Panc1 (cell line): ENCODE data around the gene TTC28. TPM values are rescaled to one million over a fixed set of nuclear protein-coding genes. Genes with fewer than 3 reads are reported as not detected.

Experiments
- ATAC-seq: fragments of 200-7000 bp; cut with Tn5 transposase; 2 replicates; pipeline ENCODE4 v1.9.1; 2020; ENCODE audit warnings: mild to moderate bottlenecking, moderate library complexity
- BruUV-seq: library from RNA; stranded (reverse); fragments of 400-500 nt; replicated peaks from 2 replicates; lab custom pipeline; 2021; lab: Mats Ljungman, UMichigan
- CTCF ChIA-PET: fragments of 300-600 bp; sonication (Branson Sonifier 250); formaldehyde crosslinking; loops from one replicate; lab custom pipeline; 2022; ENCODE audit warnings: antibody characterized with exemption; lab: Charles Lee
- POLR2A ChIA-PET: fragments of 300-600 bp; sonication (Branson Sonifier 250); formaldehyde crosslinking; loops from one replicate; lab custom pipeline; 2022; ENCODE audit warnings: antibody characterized with exemption; lab: Charles Lee
- DNase-seq: peaks from one replicate; pipeline ENCODE4 v3.0.0-alpha.2; 2010; ENCODE audit warnings: low read depth, low spot score
- H3K27ac ChIP-seq: 2 replicates; pipeline ENCODE4 v1.5.1; 2011; ENCODE audit warnings: mild to moderate bottlenecking, low read length, inconsistent platforms
- H3K27me3 ChIP-seq: fragments of 200-500 bp; sonication (Bioruptor generic); 2 replicates; pipeline ENCODE4 v1.6.0; 2014; ENCODE audit warnings: low read length, inconsistent platforms; ENCODE audit not compliant: control insufficient read depth, insufficient read depth
- H3K36me3 ChIP-seq: fragments of 200-500 bp; sonication (Bioruptor generic); 2 replicates; pipeline ENCODE4 v1.5.1; 2014; ENCODE audit warnings: inconsistent platforms, mild to moderate bottlenecking, low read length, moderate library complexity; ENCODE audit not compliant: control insufficient read depth, insufficient read depth
- H3K4me1 ChIP-seq: 2 replicates; pipeline ENCODE4 v1.5.1; 2011; ENCODE audit warnings: inconsistent platforms, mild to moderate bottlenecking, low read length, moderate library complexity; ENCODE audit not compliant: control insufficient read depth, insufficient read depth
- H3K4me3 ChIP-seq, 2 experiments: 2 replicates each; pipeline ENCODE4 v1.5.1; 2011 to 2012; ENCODE audit warnings: low read depth in 2 of 2, low read length in 2 of 2, mild to moderate bottlenecking in 2 of 2, inconsistent platforms in 1 of 2, moderate library complexity in 1 of 2
- H3K9me3 ChIP-seq: fragments of 200-500 bp; sonication (Bioruptor generic); 2 replicates; pipeline ENCODE4 v1.5.1; 2014; ENCODE audit warnings: low read depth, mild to moderate bottlenecking, inconsistent platforms, low read length, moderate library complexity; ENCODE audit not compliant: control insufficient read depth, insufficient read depth
- POLR2AphosphoS5 ChIP-seq: IDR thresholded peaks from 2 replicates; pipeline ENCODE4 v1.6.1; 2012; ENCODE audit warnings: mild to moderate bottlenecking, low read depth, low read length, moderate library complexity
- SIN3A ChIP-seq: IDR thresholded peaks from 2 replicates; pipeline ENCODE4 v1.6.1; 2012; ENCODE audit warnings: low read depth, mild to moderate bottlenecking, low read length, moderate library complexity, borderline replicate concordance; ENCODE audit not compliant: insufficient read depth
- TCF7L2 ChIP-seq: IDR thresholded peaks from 2 replicates; pipeline ENCODE4 v1.6.1; 2011; ENCODE audit warnings: mild to moderate bottlenecking, low read depth, low read length, inconsistent platforms
- in situ Hi-C: cut with HindIII; loops from 2 replicates; pipeline ENCODE4 v1.10.0; 2016; ENCODE audit warnings: low sequenced_read_pairs, low pct_unique_long_range_greater_than_20kb
- intact Hi-C: fragments of 100-400 bp; cut with micrococcal nuclease; formaldehyde crosslinking; loops from one replicate; pipeline ENCODE4 v1.10.0; 2022; ENCODE audit not compliant: unreplicated experiment
- total RNA-seq: library from RNA; stranded (reverse); gene quantifications from one replicate; pipeline ENCODE4 v1.2.1, GENCODE V29; 2021; ENCODE audit not compliant: unreplicated experiment
- TF ChIP-seq, protein P1 (sequence below): fragments of 450-650 bp; IDR thresholded peaks from 2 replicates; pipeline ENCODE4 v1.5.1; 2017; ENCODE audit warnings: mild to moderate bottlenecking
- TF ChIP-seq, protein P2 (sequence below), 2 experiments: IDR thresholded peaks; 2 replicates each; pipeline ENCODE4 v1.6.1; 2011 to 2012; ENCODE audit warnings: low read depth in 2 of 2, control low read depth in 1 of 2, low read length in 1 of 2, mild to moderate bottlenecking in 1 of 2, moderate library complexity in 1 of 2; ENCODE audit not compliant: insufficient read depth in 1 of 2

TTC28 gene
- total RNA-seq, 1 experiment from 2014 or later, result 24.8 TPM

DNA sequence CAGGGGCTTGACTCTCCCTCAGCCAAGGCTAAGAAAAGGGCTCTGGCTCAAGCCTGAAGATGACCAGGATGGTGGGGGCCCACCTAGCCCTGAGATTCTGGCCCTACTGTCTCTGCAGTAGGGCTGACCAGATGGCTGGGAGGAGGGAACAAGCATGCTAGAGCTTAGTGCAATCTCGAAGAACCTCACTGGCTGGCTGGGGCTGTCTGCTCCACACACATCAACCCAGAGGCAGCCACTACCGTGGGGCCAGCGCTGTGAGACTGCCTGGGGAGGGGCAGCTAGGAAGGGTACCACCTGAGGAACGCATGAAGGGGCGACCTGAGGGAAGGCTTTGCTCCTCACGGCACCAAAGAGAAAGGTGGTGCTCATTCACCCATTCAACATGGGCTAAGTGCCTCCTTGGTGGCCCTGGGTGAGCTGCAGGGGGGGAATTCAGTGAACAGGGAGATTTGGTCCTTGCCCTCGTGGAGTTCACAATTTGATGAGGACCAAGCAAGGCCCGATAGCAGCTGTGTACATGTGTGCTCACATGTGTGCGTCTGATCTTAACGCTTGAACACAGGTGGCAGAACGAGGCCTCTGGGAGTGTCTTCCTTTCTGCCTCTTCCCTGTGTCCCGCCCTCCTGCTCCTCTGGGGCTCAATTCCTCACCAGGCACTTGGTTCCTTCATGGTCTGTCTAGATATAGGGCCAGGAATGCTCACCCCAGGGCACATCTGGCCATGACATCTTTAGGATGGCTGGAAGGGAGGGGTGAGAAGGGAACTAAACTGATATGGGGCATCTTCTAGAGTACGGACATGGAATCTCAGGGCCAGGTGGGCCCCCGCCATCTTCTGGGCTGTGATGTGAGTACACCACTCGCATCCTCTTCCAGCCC is 658.3 kb downstream of the TTC28 start:
- intact Hi-C loops (no loop called here), in situ Hi-C loops (no loop called here)
- ATAC-seq (no peak), DNase-seq (no peak)
- TF ChIP-seq POLR2AphosphoS5, result no peak
- H3K36me3 ChIP-seq, result no peaks in the 10 kb centered on the region
- H3K4me3 ChIP-seq, result no peak overlapping the region
- BruUV-seq, result no TSS peak
- H3K27me3 ChIP-seq, result no peaks in the 10 kb centered on the region
- no peaks in the 10 kb centered on the region for H3K9me3 ChIP-seq
- ChIA-PET POLR2A (no interaction called here), CTCF (no interaction called here)
- H3K27ac ChIP-seq, result no peak overlapping the region
- H3K4me1 ChIP-seq, result no peaks in the 10 kb centered on the region

DNA sequence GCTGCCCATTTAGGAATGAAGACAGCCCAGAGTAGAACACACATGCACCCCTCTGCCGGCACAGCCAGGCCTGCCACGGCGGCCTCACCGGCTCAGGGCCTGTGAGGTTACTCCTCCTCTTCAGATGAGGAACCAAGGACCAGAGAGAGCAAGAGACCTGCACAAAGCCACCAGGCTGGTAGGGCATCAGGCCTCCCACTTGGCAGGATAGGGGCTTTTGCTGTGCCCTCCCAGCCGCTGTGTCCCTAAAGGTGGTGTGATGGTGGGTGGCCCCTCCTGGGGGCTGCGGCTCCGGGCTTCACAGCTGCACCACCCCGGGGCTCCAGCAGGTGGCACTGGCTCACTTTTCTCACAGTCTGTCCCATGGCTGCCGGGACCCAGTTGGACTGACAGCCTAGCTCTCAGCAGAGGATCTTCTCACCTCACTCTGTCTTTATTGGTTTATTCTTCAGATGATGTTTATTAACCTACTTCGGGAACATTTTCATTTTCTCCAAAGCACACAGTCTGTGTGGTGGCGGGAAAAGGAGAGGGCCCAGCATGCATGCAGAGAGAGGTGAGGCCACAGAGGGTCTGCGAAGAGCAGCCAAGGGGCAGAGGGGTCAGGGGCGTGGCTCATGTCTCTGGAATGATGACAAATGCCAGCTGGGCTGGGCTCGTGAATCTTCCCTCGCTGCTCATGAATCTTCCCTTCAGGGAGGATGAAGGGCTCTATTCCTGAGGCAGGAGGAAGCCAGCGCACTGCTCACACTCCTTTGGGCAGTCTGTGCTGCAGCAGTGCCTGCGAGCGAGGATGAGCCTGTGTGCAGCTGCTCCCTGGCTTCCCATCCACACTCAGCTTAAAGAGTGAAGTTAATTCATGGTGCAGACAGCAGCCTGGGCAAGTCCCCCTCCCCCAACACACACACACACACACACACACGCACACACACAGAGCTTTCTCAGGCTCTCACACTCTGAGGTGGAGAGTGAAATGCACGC is 659.5 kb downstream of the TTC28 start:
- Histone ChIP-seq H3K4me3 (no peak overlapping the region), H3K27ac (no peak overlapping the region), H3K4me1 (no peaks in the 10 kb centered on the region), H3K36me3 (no peaks in the 10 kb centered on the region), H3K9me3 (no peaks in the 10 kb centered on the region), H3K27me3 (no peaks in the 10 kb centered on the region)
- intact Hi-C loops (no loop called here), in situ Hi-C loops (no loop called here)
- CTCF ChIA-PET, result no interaction called here
- no TSS peak for BruUV-seq
- TF ChIP-seq, protein P1, sequence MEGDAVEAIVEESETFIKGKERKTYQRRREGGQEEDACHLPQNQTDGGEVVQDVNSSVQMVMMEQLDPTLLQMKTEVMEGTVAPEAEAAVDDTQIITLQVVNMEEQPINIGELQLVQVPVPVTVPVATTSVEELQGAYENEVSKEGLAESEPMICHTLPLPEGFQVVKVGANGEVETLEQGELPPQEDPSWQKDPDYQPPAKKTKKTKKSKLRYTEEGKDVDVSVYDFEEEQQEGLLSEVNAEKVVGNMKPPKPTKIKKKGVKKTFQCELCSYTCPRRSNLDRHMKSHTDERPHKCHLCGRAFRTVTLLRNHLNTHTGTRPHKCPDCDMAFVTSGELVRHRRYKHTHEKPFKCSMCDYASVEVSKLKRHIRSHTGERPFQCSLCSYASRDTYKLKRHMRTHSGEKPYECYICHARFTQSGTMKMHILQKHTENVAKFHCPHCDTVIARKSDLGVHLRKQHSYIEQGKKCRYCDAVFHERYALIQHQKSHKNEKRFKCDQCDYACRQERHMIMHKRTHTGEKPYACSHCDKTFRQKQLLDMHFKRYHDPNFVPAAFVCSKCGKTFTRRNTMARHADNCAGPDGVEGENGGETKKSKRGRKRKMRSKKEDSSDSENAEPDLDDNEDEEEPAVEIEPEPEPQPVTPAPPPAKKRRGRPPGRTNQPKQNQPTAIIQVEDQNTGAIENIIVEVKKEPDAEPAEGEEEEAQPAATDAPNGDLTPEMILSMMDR, result peak; percentile 91
- TF ChIP-seq, protein P2, sequence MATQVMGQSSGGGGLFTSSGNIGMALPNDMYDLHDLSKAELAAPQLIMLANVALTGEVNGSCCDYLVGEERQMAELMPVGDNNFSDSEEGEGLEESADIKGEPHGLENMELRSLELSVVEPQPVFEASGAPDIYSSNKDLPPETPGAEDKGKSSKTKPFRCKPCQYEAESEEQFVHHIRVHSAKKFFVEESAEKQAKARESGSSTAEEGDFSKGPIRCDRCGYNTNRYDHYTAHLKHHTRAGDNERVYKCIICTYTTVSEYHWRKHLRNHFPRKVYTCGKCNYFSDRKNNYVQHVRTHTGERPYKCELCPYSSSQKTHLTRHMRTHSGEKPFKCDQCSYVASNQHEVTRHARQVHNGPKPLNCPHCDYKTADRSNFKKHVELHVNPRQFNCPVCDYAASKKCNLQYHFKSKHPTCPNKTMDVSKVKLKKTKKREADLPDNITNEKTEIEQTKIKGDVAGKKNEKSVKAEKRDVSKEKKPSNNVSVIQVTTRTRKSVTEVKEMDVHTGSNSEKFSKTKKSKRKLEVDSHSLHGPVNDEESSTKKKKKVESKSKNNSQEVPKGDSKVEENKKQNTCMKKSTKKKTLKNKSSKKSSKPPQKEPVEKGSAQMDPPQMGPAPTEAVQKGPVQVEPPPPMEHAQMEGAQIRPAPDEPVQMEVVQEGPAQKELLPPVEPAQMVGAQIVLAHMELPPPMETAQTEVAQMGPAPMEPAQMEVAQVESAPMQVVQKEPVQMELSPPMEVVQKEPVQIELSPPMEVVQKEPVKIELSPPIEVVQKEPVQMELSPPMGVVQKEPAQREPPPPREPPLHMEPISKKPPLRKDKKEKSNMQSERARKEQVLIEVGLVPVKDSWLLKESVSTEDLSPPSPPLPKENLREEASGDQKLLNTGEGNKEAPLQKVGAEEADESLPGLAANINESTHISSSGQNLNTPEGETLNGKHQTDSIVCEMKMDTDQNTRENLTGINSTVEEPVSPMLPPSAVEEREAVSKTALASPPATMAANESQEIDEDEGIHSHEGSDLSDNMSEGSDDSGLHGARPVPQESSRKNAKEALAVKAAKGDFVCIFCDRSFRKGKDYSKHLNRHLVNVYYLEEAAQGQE (IDR thresholded peaks at IDR 0.05; ENCODE audit: insufficient read depth in 1 of 2, low read depth in 2 of 2, low read length in 1 of 2), result no peak
- POLR2A ChIA-PET, result no interaction called here
- DNase-seq, result peak; percentile 20
- ATAC-seq, result peak; percentile 89

DNA sequence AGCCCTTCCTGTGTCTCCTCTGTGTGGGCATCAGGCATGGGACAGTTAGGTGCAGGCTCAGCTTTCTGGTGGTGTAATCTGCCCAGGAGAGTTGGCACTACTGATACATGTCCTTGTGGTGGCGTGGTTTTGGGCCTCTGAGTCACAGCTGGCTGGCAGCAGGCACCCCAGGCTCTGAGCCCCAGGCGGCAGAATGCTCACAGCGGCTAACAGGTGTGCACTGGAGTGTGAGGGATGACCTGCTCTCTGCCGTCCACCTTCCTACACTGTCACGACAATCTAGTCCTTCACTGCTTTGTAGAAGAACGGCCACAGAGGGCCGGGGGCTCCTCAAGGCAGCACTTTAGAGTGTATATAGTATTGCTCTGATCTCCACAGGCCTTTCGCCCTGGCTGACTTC is 660.3 kb downstream of the TTC28 start:
- no peak for ATAC-seq
- Histone ChIP-seq H3K36me3 (no peaks in the 10 kb centered on the region), H3K9me3 (no peaks in the 10 kb centered on the region), H3K4me3 (no peak overlapping the region), H3K4me1 (no peaks in the 10 kb centered on the region), H3K27ac (no peak overlapping the region), H3K27me3 (no peaks in the 10 kb centered on the region)
- POLR2A ChIA-PET, result interaction anchor here (0.6 kb wide), 1 partner anchor 409 kb away, joined by 3 read pairs; no protein-coding TSS in a partner anchor
- no peak for TF ChIP-seq POLR2AphosphoS5
- TF ChIP-seq TCF7L2, result no peak
- TF ChIP-seq SIN3A, result no peak
- TF ChIP-seq, protein P1, result no peak
- TF ChIP-seq, protein P2 (IDR thresholded peaks at IDR 0.05; ENCODE audit: insufficient read depth in 1 of 2, low read depth in 2 of 2, low read length in 1 of 2), result no peak
- DNase-seq, result no peak
- CTCF ChIA-PET, result no interaction called here
- intact Hi-C loops (no loop called here), in situ Hi-C loops (no loop called here)
- BruUV-seq, result no TSS peak
